Osteocyte (in vitro differentiated cells): ENCODE results near the gene DLEC1. TPM values are rescaled to one million over a fixed set of nuclear protein-coding genes. Genes with fewer than 3 reads are reported as not detected.
A peak's percentile ranks its signal among the peaks of the same experiment; 100 is the strongest.

Experiments used
- DNase-seq: peaks from one replicate; pipeline ENCODE4 v3.0.0; 2021; ENCODE audit warnings: mixed read lengths; ENCODE audit not compliant: unreplicated experiment; ENCODE audit errors: extremely low spot score
- H3K27ac Mint-ChIP-seq: one replicate; pipeline ENCODE4 v1.8.0; 2021; ENCODE audit warnings: mild to moderate bottlenecking, mixed read lengths; ENCODE audit not compliant: unreplicated experiment
- H3K27me3 Mint-ChIP-seq: one replicate; pipeline ENCODE4 v1.8.0; 2021; ENCODE audit warnings: mixed read lengths; ENCODE audit not compliant: unreplicated experiment
- H3K36me3 Mint-ChIP-seq: one replicate; pipeline ENCODE4 v1.8.0; 2021; ENCODE audit warnings: mixed read lengths; ENCODE audit not compliant: unreplicated experiment
- H3K4me1 Mint-ChIP-seq: one replicate; pipeline ENCODE4 v1.8.0; 2021; ENCODE audit warnings: mixed read lengths; ENCODE audit not compliant: unreplicated experiment
- H3K4me3 Mint-ChIP-seq: one replicate; pipeline ENCODE4 v1.8.0; 2021; ENCODE audit warnings: mild to moderate bottlenecking, moderate library complexity, mixed read lengths; ENCODE audit not compliant: unreplicated experiment
- H3K9me3 Mint-ChIP-seq: one replicate; pipeline ENCODE4 v1.8.0; 2021; ENCODE audit warnings: mixed read lengths; ENCODE audit not compliant: unreplicated experiment
- CTCF ChIP-seq: fragments of 200-600 bp; sonication (generic); IDR thresholded peaks from 2 replicates; pipeline ENCODE4 v1.5.0; 2021; ENCODE audit warnings: antibody characterized with exemption, mild to moderate bottlenecking, moderate library complexity
- total RNA-seq: library from RNA; stranded (reverse); gene quantifications from 2 replicates; pipeline ENCODE4 v1.2.1, GENCODE V29; 2021

DLEC1 gene
- total RNA-seq, 1 donor from 2014 or later = 0.62 TPM

DNA sequence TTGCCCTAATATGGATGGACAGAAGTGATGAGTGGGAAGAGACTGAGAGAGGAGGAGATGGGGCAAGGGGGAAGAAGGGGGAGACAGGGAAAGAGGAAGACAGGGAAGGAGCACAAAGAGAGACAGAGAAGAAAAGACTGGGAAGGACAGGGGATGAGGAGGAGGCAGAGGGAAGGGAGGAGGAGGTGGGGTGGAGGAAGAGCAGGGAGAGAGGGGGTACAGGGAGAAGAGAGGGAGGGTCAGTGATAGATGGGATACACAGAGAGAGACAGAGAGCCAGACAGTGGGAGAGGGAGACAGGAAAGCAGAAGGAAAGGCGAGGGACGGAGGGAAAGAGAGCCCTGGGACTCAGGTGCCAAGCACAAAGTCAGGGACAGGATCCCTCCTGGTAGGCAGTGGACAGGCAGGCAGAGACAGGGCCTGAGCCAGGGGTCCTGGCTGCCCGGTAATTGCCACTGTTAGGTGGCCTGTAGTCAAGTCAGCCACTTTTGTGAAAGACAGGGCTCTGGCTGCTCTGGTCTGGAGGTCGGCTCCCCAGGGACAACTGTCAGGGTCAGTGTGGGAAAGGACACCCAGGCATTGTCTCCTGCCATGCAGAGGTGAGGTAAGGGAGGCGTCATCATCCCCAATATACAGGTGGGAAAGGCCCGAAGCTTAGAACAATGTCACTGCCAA is 38.6 kb upstream of the DLEC1 start:
- no peaks in the 10 kb centered on the region for H3K9me3 Mint-ChIP-seq
- peaks cover 21% of the 10 kb centered on the region for H3K4me1 Mint-ChIP-seq
- no peak overlapping the region for H3K27ac Mint-ChIP-seq
- DNase-seq = no peak
- H3K27me3 Mint-ChIP-seq = no peaks in the 10 kb centered on the region
- TF ChIP-seq CTCF = no peak
- H3K4me3 Mint-ChIP-seq = no peak overlapping the region
- H3K36me3 Mint-ChIP-seq = no peaks in the 10 kb centered on the region

GRCh38 chr3:38000965-38001455 is 38.0 kb upstream of the DLEC1 start:
- Mint-ChIP-seq H3K9me3 (no peaks in the 10 kb centered on the region), H3K27ac (no peak overlapping the region), H3K27me3 (no peaks in the 10 kb centered on the region), H3K4me3 (no peak overlapping the region), H3K4me1 (peaks cover 21% of the 10 kb centered on the region), H3K36me3 (no peaks in the 10 kb centered on the region)
- no peak for TF ChIP-seq CTCF
- no peak for DNase-seq

GRCh38 chr3:38001456-38002081 is 37.4 kb upstream of the DLEC1 start:
- TF ChIP-seq CTCF = peak; percentile 22
- no peak overlapping the region for H3K27ac Mint-ChIP-seq
- H3K9me3 Mint-ChIP-seq = no peaks in the 10 kb centered on the region
- no peaks in the 10 kb centered on the region for H3K36me3 Mint-ChIP-seq
- DNase-seq = no peak
- H3K4me3 Mint-ChIP-seq = no peak overlapping the region
- H3K27me3 Mint-ChIP-seq = no peaks in the 10 kb centered on the region
- H3K4me1 Mint-ChIP-seq = peaks cover 20% of the 10 kb centered on the region

DNA sequence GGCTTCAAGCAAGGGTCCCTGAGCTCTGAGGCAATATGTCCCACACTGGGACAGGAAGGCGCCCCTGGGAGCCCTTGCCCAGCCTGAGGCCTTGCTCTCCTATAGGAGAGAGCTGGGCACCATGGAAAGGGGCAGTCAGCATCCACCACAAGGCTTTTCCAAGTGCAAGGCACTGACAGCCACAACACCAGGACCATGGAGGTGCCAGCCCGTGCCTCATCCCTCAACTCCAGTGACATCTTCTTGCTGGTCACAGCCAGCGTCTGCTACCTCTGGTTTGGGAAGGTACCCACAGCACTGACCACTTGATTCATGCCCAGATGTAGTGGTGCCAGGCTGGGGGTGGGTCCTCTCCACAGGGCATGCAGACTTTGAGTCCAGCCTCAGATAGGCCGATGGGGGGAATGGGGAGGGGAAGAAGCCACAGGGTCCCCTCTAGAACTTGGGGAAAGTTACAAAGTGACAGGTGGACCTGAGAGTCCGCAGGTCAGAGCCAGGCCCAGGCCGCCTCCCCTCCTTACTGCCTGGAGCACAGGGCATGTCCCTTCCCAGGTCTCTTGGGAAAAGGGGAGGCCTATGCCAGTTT is 36.6 kb upstream of the DLEC1 start:
- no peaks in the 10 kb centered on the region for H3K9me3 Mint-ChIP-seq

More for the DNA sequence above, 36.6 kb upstream of the DLEC1 start:
- Mint-ChIP-seq H3K4me1 (peaks cover 16% of the 10 kb centered on the region), H3K27me3 (no peaks in the 10 kb centered on the region), H3K4me3 (no peak overlapping the region), H3K36me3 (no peaks in the 10 kb centered on the region), H3K27ac (no peak overlapping the region)
- TF ChIP-seq CTCF = no peak
- no peak for DNase-seq
